Measurements from ENCODE around the gene UBE2D1. TPM values are rescaled to one million over a fixed set of nuclear protein-coding genes. Genes with fewer than 3 reads are reported as not detected.

UBE2D1 gene
- total RNA-seq, 4 donors from 2014 or later: 15.6 to 23.8 (median 16.1) TPM

GRCh38 chr10:58305821-58306220, 29.0 kb upstream of the UBE2D1 start:
- DNase-seq (ENCODE audit: low spot score) (no peak), ATAC-seq (ENCODE audit: low FRiP score) (no peak)
- TF ChIP-seq CTCF (IDR thresholded peaks at IDR 0.05): no peak

- ATAC-seq (ENCODE audit: low FRiP score) (no peak), DNase-seq (ENCODE audit: low spot score) (no peak)
- no peak for TF ChIP-seq CTCF (IDR thresholded peaks at IDR 0.05)
Observed at GRCh38 chr10:58307676-58308075, 27.1 kb upstream of the UBE2D1 start.

GRCh38 chr10:58311026-58311425, 23.8 kb upstream of the UBE2D1 start:
- TF ChIP-seq CTCF (IDR thresholded peaks at IDR 0.05): no peak
- DNase-seq (ENCODE audit: low spot score): no peak
- ATAC-seq (ENCODE audit: low FRiP score): no peak

GRCh38 chr10:58316874-58317273, 17.9 kb upstream of the UBE2D1 start:
- no peak for TF ChIP-seq CTCF (IDR thresholded peaks at IDR 0.05)
- ATAC-seq (ENCODE audit: low FRiP score) (no peak), DNase-seq (ENCODE audit: low spot score) (no peak)

GRCh38 chr10:58318346-58318745, 16.5 kb upstream of the UBE2D1 start:
- DNase-seq (ENCODE audit: low spot score) (no peak), ATAC-seq (ENCODE audit: low FRiP score) (no peak)
- no peak for TF ChIP-seq CTCF (IDR thresholded peaks at IDR 0.05)

- no peak for TF ChIP-seq CTCF (IDR thresholded peaks at IDR 0.05)
- DNase-seq (ENCODE audit: low spot score): no peak
- no peak for ATAC-seq (ENCODE audit: low FRiP score)
Observed at GRCh38 chr10:58319599-58319998, 15.2 kb upstream of the UBE2D1 start.

- no peak for TF ChIP-seq CTCF (IDR thresholded peaks at IDR 0.05)
- ATAC-seq (ENCODE audit: low FRiP score) (no peak), DNase-seq (ENCODE audit: low spot score) (no peak)
Observed at GRCh38 chr10:58320351-58321049, 14.3 kb upstream of the UBE2D1 start.

All from omental fat pad (tissue), 4 donors.